Karpas-422 (cell line): ENCODE results near the gene ITGA11. TPM values are rescaled to one million over a fixed set of nuclear protein-coding genes. Genes with fewer than 3 reads are reported as not detected.

Source experiments
- DNase-seq: peaks from one replicate; pipeline ENCODE4 v3.0.0-alpha.2; 2015
- H2AFZ ChIP-seq: fragments of 200-600 bp; sonication (generic); 2 replicates; pipeline ENCODE4 v1.6.1; 2014; ENCODE audit warnings: antibody characterized with exemption, low read length, mixed read lengths
- H3K27ac ChIP-seq: fragments of 200-600 bp; sonication (generic); 2 replicates; pipeline ENCODE4 v1.5.1; 2014; ENCODE audit warnings: mild to moderate bottlenecking, low read length, moderate library complexity
- H3K27me3 ChIP-seq: fragments of 200-600 bp; sonication (generic); 2 replicates; pipeline ENCODE4 v1.6.1; 2014; ENCODE audit warnings: low read length, mixed read lengths
- H3K36me3 ChIP-seq: fragments of 200-600 bp; sonication (generic); 2 replicates; pipeline ENCODE4 v1.6.1; 2014; ENCODE audit warnings: low read length, mixed read lengths; ENCODE audit not compliant: insufficient read depth
- H3K4me1 ChIP-seq: fragments of 200-600 bp; sonication (generic); 2 replicates; pipeline ENCODE4 v1.6.1; 2014; ENCODE audit warnings: mild to moderate bottlenecking, low read length, mixed read lengths
- H3K4me2 ChIP-seq: fragments of 200-600 bp; sonication (generic); 2 replicates; pipeline ENCODE4 v1.6.1; 2014; ENCODE audit warnings: low read length, low read depth, mild to moderate bottlenecking; ENCODE audit not compliant: poor library complexity, severe bottlenecking
- H3K4me3 ChIP-seq: fragments of 200-600 bp; sonication (generic); 2 replicates; pipeline ENCODE4 v1.5.1; 2014; ENCODE audit warnings: mild to moderate bottlenecking, antibody characterized with exemption, low read length, mixed read lengths
- H3K79me2 ChIP-seq: fragments of 200-600 bp; sonication (generic); 2 replicates; pipeline ENCODE4 v1.6.1; 2014; ENCODE audit warnings: mild to moderate bottlenecking, low read length, mixed read lengths
- H3K9ac ChIP-seq: fragments of 200-600 bp; sonication (generic); 2 replicates; pipeline ENCODE4 v1.6.0; 2014; ENCODE audit warnings: low read length
- H3K9me2 ChIP-seq: fragments of 200-600 bp; sonication (generic), shearing (Covaris generic); replicated peaks from 2 replicates; pipeline ENCODE4 v1.6.0; 2014; ENCODE audit warnings: mild to moderate bottlenecking, low read length, moderate library complexity; ENCODE audit not compliant: insufficient read depth
- H3K9me3 ChIP-seq: fragments of 300-700, 200-600 bp; sonication (generic); 2 replicates; pipeline ENCODE4 v1.6.1; 2014; ENCODE audit warnings: low read length, mixed read lengths
- H4K20me1 ChIP-seq: fragments of 200-600 bp; sonication (generic); 2 replicates; pipeline ENCODE4 v1.6.1; 2014; ENCODE audit warnings: mild to moderate bottlenecking, antibody characterized with exemption, low read length, low read depth; ENCODE audit not compliant: insufficient read depth
- total RNA-seq: library from RNA; depleted of rRNA; stranded (reverse); fragments of >200 nt; shearing (Covaris generic); gene quantifications from 2 replicates; pipeline ENCODE4 v1.2.3, GENCODE V29; 2014; ENCODE audit warnings: low replicate concordance; rRNA removed

Gene ITGA11, protein sequence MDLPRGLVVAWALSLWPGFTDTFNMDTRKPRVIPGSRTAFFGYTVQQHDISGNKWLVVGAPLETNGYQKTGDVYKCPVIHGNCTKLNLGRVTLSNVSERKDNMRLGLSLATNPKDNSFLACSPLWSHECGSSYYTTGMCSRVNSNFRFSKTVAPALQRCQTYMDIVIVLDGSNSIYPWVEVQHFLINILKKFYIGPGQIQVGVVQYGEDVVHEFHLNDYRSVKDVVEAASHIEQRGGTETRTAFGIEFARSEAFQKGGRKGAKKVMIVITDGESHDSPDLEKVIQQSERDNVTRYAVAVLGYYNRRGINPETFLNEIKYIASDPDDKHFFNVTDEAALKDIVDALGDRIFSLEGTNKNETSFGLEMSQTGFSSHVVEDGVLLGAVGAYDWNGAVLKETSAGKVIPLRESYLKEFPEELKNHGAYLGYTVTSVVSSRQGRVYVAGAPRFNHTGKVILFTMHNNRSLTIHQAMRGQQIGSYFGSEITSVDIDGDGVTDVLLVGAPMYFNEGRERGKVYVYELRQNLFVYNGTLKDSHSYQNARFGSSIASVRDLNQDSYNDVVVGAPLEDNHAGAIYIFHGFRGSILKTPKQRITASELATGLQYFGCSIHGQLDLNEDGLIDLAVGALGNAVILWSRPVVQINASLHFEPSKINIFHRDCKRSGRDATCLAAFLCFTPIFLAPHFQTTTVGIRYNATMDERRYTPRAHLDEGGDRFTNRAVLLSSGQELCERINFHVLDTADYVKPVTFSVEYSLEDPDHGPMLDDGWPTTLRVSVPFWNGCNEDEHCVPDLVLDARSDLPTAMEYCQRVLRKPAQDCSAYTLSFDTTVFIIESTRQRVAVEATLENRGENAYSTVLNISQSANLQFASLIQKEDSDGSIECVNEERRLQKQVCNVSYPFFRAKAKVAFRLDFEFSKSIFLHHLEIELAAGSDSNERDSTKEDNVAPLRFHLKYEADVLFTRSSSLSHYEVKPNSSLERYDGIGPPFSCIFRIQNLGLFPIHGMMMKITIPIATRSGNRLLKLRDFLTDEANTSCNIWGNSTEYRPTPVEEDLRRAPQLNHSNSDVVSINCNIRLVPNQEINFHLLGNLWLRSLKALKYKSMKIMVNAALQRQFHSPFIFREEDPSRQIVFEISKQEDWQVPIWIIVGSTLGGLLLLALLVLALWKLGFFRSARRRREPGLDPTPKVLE
- total RNA-seq: not detected in 2 replicates

GRCh38 chr15:68431792-68432401 is at the start of gene ITGA11:
TSS of gene ITGA11 (minus strand) at chr15:68432163. CDS start at chr15:68432066, 97 bp downstream.
- H2AFZ ChIP-seq: no peak within 1 kb of the TSS
- no peak within 1 kb of the TSS for H3K9ac ChIP-seq
- no peaks in the 10 kb centered on the region for H3K9me2 ChIP-seq

GRCh38 chr15:68481321-68481720 is 49.4 kb upstream of the ITGA11 start:
- no peaks in the 10 kb centered on the region; the same call in 1 of the 2 replicates for H3K27me3 ChIP-seq
- no peaks in the 10 kb centered on the region for H3K79me2 ChIP-seq
- H3K4me1 ChIP-seq: no peaks in the 10 kb centered on the region
- no peak for DNase-seq
- H3K9ac ChIP-seq: no peak overlapping the region
- no peak overlapping the region for H2AFZ ChIP-seq
- H3K9me2 ChIP-seq: no peaks in the 10 kb centered on the region
- no peak overlapping the region for H3K27ac ChIP-seq
- no peaks in the 10 kb centered on the region for H3K36me3 ChIP-seq
- no peaks in the 10 kb centered on the region for H3K9me3 ChIP-seq
- H3K4me2 ChIP-seq: no peak overlapping the region
- H4K20me1 ChIP-seq: no peaks in the 10 kb centered on the region
- H3K4me3 ChIP-seq: no peak overlapping the region

More at GRCh38 chr15:68431792-68432401, at the start of gene ITGA11:
- no peak within 1 kb of the TSS for H3K4me3 ChIP-seq
- H3K27me3 ChIP-seq: 0 out of 2 replicates have a peak, but pooled peaks cover 3% of the 10 kb centered on the region
- no peak for DNase-seq
- no peaks in the 10 kb centered on the region for H3K4me1 ChIP-seq
- no peaks in the 10 kb centered on the region for H4K20me1 ChIP-seq
- no peaks in the 10 kb centered on the region for H3K79me2 ChIP-seq
- no peak within 1 kb of the TSS for H3K4me2 ChIP-seq
- H3K36me3 ChIP-seq: no peaks in the 10 kb centered on the region
- H3K27ac ChIP-seq: no peak within 1 kb of the TSS
- H3K9me3 ChIP-seq: no peaks in the 10 kb centered on the region

- Histone ChIP-seq H3K4me2 (no peak overlapping the region), H3K9me3 (no peaks in the 10 kb centered on the region), H3K27ac (no peak overlapping the region), H4K20me1 (no peaks in the 10 kb centered on the region), H3K36me3 (no peaks in the 10 kb centered on the region), H3K9ac (no peak overlapping the region), H3K4me1 (no peaks in the 10 kb centered on the region), H3K79me2 (no peaks in the 10 kb centered on the region), H2AFZ (no peak overlapping the region), H3K9me2 (no peaks in the 10 kb centered on the region), H3K4me3 (no peak overlapping the region), H3K27me3 (no peaks in the 10 kb centered on the region; the same call in 1 of the 2 replicates)
- no peak for DNase-seq
These were observed 48.3 kb upstream of the ITGA11 start for GRCh38 chr15:68480296-68480695.

DNA sequence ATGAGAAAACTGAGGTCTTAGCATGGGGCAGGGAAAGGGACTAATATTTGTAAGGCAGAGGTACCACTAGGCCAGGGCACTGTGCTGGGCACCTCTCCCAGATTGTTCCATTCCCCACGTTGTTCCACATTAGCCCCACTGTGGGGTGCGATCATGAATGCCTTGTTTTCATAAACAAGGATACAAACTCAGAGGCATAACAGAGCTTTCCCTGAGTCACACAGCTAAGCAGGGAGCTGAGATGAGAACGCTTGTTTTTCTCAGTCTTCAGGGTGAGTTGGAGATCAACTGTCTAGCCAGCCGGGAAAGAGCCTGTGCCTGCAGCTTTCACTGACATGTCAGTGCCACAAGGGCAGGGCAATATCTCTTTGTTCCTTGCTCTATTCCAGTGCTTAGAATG is 47.9 kb upstream of the ITGA11 start:
- no peak overlapping the region for H3K4me2 ChIP-seq
- no peaks in the 10 kb centered on the region for H3K9me3 ChIP-seq
- no peaks in the 10 kb centered on the region for H3K9me2 ChIP-seq
- no peak overlapping the region for H3K9ac ChIP-seq
- H4K20me1 ChIP-seq: no peaks in the 10 kb centered on the region
- H3K4me1 ChIP-seq: no peaks in the 10 kb centered on the region
- no peak overlapping the region for H2AFZ ChIP-seq
- H3K4me3 ChIP-seq: no peak overlapping the region
- no peak for DNase-seq
- H3K27ac ChIP-seq: no peak overlapping the region
- no peaks in the 10 kb centered on the region for H3K79me2 ChIP-seq
- no peaks in the 10 kb centered on the region; the same call in 1 of the 2 replicates for H3K27me3 ChIP-seq
- no peaks in the 10 kb centered on the region for H3K36me3 ChIP-seq

- no peak overlapping the region for H3K4me2 ChIP-seq
- H3K27ac ChIP-seq: no peak overlapping the region
- H3K36me3 ChIP-seq: no peaks in the 10 kb centered on the region
- no peaks in the 10 kb centered on the region; the same call in 1 of the 2 replicates for H3K27me3 ChIP-seq
- H3K4me1 ChIP-seq: no peaks in the 10 kb centered on the region
- no peaks in the 10 kb centered on the region for H3K79me2 ChIP-seq
- H4K20me1 ChIP-seq: no peaks in the 10 kb centered on the region
- H3K9me3 ChIP-seq: no peaks in the 10 kb centered on the region
- H3K4me3 ChIP-seq: no peak overlapping the region
- H3K9me2 ChIP-seq: no peaks in the 10 kb centered on the region
- no peak overlapping the region for H2AFZ ChIP-seq
- no peak overlapping the region for H3K9ac ChIP-seq
- DNase-seq: no peak
These were observed 47.4 kb upstream of the ITGA11 start for GRCh38 chr15:68479406-68479805.

DNA sequence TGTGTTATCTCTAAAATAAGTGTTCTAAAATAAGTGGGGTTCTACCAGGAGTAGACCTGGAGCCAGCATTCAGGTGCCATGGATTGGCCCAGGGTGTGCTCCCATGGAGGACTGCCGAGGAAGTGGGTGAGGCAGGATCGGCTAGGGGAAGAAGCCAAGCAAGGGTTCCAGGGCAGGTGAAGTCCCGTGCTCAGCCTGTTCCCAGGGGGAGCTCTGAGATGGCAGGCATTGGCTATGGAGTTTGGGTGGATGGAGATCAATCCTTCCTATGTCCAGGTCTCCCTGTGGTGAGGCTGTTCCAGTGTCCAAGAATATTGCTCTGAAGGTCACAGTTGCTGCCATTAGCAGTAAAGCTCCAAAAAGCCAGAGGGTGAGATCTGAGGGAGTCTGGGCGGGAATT is 46.9 kb upstream of the ITGA11 start:
- Histone ChIP-seq H3K9ac (no peak overlapping the region), H3K9me3 (no peaks in the 10 kb centered on the region), H3K27ac (no peak overlapping the region), H2AFZ (no peak overlapping the region), H3K79me2 (no peaks in the 10 kb centered on the region), H3K4me2 (no peak overlapping the region), H3K9me2 (no peaks in the 10 kb centered on the region), H3K4me3 (no peak overlapping the region), H3K27me3 (no peaks in the 10 kb centered on the region; the same call in 1 of the 2 replicates), H3K36me3 (no peaks in the 10 kb centered on the region), H4K20me1 (no peaks in the 10 kb centered on the region), H3K4me1 (no peaks in the 10 kb centered on the region)
- DNase-seq: no peak

GRCh38 chr15:68475449-68475848 is 43.5 kb upstream of the ITGA11 start:
- Histone ChIP-seq H3K4me3 (no peak overlapping the region), H2AFZ (no peak overlapping the region), H3K4me1 (no peaks in the 10 kb centered on the region), H3K9ac (no peak overlapping the region), H3K4me2 (no peak overlapping the region), H3K36me3 (no peaks in the 10 kb centered on the region), H3K27me3 (no peaks in the 10 kb centered on the region; the same call in 1 of the 2 replicates), H3K27ac (no peak overlapping the region), H3K9me2 (no peaks in the 10 kb centered on the region), H4K20me1 (no peaks in the 10 kb centered on the region), H3K9me3 (no peaks in the 10 kb centered on the region), H3K79me2 (no peaks in the 10 kb centered on the region)
- no peak for DNase-seq
